ENCODE results near the gene COQ10B.
A peak's percentile ranks its signal among the peaks of the same experiment; 100 is the strongest.

Gene COQ10B

DNA sequence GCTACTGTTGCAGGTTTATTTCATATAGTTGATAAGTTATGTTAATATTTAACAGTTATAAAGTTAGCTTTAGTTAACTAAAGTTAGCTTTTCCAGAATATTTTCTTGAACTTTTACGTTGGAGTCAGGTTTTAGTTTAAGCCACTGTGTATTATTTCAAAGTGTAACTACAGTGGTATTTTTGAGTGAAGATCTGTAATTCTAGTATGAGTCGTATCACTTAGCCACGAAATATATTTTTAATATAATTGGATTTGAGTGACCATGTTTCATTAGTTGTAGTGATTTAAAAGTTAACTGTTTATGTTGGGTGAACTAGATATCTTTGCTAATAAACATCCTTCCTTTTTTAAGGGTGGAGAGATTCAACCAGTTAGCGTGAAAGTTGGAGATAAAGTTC lies 49.3 kb downstream of the COQ10B start:
- DNase-seq, result no peak

DNA sequence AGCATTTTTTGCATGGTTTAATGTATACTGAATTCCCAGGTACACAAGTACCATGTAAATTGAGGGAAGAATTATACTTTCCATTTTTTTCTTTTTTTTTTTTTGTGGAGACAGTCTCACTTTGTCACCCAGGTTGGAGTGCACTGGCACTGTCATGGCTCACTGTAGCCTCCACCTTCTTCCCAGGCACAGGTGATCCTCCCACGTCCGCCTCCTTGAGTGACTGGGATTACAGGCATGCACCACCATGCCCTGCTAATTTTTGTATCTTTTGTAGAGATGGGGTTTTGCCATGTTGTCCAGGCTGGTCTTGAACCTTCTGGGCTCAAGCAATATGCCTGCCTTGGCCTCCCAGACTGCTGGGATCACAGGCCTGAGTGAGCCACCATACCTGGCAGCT lies 50.6 kb downstream of the COQ10B start:
- DNase-seq, result no peak

DNA sequence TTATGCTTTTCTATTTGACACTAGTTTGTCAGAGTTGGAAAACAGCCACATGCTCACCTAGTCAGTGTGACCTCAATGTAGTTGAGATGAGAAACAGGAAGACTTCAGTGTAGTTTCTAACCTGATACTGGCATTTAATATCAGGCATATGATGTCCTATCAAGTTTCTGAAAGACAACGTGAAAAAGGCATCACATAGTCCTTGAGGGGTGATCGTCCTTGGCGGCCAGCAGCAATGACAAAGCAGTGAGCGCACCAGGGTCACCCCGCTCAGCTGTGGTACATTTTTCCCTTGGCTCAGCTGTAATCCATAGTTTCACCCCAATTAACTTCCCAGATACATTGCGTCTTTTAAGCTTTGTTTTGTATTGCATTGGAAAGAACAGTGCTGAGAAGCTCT lies 51.2 kb downstream of the COQ10B start:
- no peak for DNase-seq

DNA sequence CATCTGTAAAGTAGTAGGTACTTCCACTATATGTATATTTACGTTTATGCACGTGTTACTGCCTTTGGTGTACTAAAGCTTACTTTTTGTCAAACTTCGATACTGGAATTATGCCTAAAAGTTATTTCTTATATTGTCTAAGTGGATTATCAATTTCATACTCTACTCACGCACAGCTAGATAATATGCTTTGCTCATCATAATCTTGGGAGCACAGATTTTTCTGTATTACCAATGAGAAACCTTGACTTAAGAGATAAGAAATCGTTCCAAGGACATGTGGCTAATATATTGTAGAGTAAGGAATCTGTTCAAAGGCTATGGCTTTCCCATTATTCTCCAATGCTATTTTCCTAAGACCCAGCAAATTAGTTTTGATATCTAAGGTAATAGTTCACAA lies 53.3 kb downstream of the COQ10B start:
- DNase-seq, result no peak

DNA sequence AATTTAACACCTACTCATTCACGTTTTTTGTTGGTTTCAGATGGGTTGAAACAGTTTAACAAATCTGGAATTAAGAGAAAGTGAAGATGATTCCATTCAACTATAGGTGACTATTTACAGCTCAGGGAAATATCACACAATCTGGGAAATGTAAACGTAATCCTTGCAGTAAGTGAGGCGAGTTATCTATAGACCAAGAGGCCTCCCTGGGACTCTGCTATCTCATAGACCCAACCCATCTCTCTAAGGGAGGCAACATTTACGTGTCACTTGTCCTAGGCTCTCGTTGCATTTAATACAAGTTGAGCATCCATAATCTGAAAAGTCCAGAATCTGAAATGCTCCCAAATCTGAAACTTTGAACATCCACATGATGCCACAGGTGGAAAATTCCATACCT lies 60.6 kb downstream of the COQ10B start:
- DNase-seq, result no peak

DNA sequence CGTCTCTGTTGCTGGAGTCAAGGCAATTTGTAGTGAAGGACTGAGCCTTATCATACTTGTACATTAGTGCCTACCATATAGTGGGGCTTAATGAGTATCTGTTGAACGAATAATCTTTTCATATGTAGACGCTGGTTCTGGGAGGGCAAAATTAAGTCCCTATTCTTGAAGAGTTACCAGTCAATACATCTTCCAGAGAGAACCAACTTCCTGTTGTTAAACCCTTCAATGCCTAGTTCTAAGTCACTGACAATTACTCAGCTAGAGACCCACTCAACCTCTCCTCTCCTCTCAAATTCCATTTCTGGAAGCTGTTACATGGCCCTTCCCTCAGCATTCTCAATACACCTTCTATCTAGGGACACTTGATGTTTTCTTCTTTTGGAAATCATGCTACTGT lies 61.4 kb downstream of the COQ10B start:
- no peak for DNase-seq

DNA sequence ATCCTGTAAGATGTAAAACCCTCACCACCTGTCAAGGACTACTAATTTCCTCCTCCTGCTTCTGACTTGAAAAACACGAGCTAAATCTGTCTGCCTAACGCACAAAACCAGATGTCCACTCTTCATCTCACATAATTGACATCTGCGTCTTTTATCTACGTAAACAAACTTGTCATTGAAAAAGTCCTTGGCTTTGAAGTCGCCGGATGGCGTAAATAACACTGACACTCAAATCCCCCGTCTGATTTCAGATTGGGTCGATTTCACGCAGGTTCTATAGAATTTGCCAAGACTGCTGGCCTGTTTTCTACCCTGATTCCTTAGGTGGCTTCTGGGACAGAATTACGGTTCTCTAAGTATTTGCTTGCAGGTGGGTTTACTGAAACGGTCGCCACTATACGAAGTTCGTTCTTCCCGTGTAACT lies 62.0 kb downstream of the COQ10B start:
- no peak for DNase-seq

DNA sequence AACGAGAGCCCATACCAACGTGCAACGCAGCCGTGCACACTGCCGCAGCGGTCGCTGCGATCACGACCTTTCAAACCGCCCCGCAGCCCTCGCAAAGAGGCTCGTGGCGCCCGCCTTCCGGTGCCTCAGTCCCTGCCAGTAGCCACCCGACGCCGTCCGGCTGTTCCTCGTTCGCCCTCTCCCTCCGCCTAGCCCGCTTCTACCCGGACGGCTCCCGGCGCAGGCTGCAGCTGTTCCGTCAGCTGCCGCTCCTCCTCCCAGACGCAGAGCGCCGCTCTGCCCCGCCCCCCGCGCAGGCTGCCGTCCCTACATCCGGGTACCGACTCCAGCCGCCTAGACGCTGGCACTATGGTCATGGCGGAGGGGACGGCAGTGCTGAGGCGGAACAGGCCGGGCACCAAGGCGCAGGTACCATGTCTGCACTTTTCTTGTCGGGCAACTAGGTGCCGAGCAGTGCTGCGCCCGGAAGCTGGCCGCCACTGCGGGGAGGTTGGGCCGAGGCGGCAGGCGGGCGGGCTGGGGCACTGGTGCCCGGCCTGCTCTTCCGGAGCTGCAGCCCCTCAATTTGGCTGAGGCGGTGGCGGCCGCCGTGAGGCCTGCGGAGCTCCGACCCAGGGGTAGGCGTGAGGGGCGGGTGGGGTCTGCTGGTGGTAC lies 62.5 kb downstream of the COQ10B start, which contains the start of gene MOB4:
MOB4 (plus strand) TSS at position 328 of the 654 bp plus-strand sequence; CDS start at position 349, 21 bp downstream.
- peak; percentile 93 for DNase-seq

DNA sequence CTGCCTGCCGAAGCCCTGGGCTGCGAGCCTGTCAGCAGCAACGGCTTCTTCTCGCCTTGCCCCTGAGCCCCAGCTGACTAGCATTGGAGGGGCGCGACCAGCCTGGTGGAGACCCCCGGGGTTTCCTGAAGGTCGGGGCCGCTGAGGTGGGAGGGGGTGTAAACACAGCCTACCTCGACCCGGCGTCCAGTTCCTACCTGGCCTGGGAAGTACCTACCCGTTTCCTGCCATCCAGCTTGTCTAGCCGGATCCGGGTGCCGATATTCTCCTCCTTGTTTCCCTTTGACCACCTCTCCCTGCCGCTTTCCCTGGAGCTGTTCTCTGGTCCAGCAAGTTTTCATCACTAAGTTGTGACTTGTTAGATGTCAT lies 63.0 kb downstream of the COQ10B start:
- DNase-seq, result peak; percentile 17

DNA sequence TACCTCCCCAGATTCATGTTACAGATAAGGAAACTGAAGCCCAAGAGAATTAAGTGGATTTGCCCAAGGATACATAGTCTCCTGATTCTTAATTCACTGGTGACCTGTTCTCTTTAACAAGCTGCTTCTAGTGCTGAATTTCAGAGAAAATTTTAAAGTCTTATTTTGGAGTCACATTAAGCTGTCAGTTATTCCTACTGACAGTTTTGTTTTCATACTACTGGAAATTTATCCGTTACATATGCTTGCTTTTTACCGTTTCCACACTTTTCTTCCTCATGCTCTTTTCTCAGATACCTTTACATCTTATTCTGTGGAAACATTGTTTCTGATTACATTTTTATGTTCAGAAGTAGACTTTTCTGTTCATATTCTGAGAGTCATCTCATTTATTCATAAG lies 63.8 kb downstream of the COQ10B start:
- no peak for DNase-seq

All from stimulated activated naive CD4-positive, alpha-beta T cell treated with Interleukin-2 at 50 U/mL for 16 hours (primary cell).